Measurements from ENCODE around the gene FXYD1. TPM values are rescaled to one million over a fixed set of nuclear protein-coding genes. Genes with fewer than 3 reads are reported as not detected.

Gene FXYD1
- total RNA-seq, 1 experiment from 2014 or later, result not detected

DNA sequence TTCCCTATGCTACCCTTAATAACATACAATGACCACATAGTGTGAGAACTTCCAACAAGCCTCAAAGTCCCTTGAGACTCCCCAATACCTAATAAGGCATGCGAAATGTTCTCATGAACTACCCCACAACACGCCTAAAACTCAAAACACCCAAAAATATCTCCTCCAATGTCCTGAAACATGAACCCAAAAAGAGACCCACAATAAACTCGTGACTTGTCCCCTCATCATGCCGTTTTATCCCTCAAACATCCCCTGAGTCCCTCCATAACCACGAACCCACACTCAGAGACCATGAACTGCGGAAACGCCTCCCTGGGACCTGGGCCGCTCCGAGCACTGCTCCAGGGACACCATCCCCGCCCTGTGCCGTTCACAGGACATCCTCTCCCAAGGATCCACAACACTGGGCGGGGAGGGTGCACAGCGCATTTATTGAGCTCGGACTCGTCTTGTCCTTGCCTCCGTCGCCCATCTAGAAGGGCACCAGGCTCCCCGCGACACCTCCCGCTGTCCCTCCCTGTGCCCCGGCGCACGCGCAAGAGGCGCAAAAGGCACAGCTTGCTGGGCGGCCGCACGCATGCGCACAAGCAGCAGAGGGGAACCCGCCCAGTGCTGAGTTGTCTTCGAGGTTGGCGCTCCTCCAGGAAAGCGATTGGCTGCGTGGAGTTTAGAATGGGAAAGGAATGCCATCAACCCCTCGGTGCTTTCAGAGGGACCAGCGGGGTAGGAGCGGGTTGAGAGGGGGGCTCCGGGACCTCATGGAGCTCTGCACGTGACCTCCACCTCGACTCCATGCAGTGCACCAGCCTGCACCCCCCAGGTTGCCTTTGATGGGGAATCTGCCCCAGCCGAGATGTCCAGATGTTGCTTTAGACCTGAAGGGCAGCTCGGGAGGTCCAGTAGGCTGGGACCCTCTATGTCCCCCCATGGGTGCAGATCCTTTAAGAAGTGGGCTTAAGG is 14.2 kb upstream of the FXYD1 start:
- Histone ChIP-seq H3K27ac (ENCODE audit: low read length) (peak overlapping the region; percentile 93), H3K27me3 (ENCODE audit: control insufficient read depth, insufficient read depth, low read length) (no peaks in the 10 kb centered on the region), H3K4me1 (ENCODE audit: control insufficient read depth, insufficient read depth, low read length) (peaks cover 8% of the 10 kb centered on the region), H3K36me3 (ENCODE audit: control insufficient read depth, insufficient read depth, low read length) (no peaks in the 10 kb centered on the region), H3K9me3 (ENCODE audit: control insufficient read depth, insufficient read depth, low read depth, low read length) (no peaks in the 10 kb centered on the region), H3K4me3 (ENCODE audit: low read depth in 2 of 2, low read length in 2 of 2) (peak overlapping the region; percentile 57 to 70)
- intact Hi-C loops (cut with micrococcal nuclease; ENCODE audit: unreplicated experiment), result no loop called here
- ATAC-seq, result peak; percentile 97
- TF ChIP-seq POLR2AphosphoS5 (IDR thresholded peaks at IDR 0.05; ENCODE audit: low read depth, low read length), result peak; percentile 46; the same call in 1 of the 2 replicates
- TF ChIP-seq REST (IDR thresholded peaks at IDR 0.05; ENCODE audit: insufficient read depth in 1 of 2, low read depth in 2 of 2, low read length in 1 of 2), result no peak
- BruUV-seq (replicated peaks), result no TSS peak
- in situ Hi-C loops (cut with HindIII; ENCODE audit: low pct_unique_long_range_greater_than_20kb, low sequenced_read_pairs), result no loop called here
- ChIA-PET POLR2A (no interaction called here), CTCF (interaction anchor here (0.5 to 1.4 kb wide), 5 partner anchors 11 to 616 kb away, joined by 3 to 7 read pairs (median 3); partner anchors contain the start of genes FXYD7 and LGI4)
- no peak for DNase-seq (ENCODE audit: low read depth, low spot score)

GRCh38 chr19:35125270-35125717 is 13.3 kb upstream of the FXYD1 start:
- H3K36me3 ChIP-seq (ENCODE audit: control insufficient read depth, insufficient read depth, low read length), result no peaks in the 10 kb centered on the region
- POLR2A ChIA-PET, result no interaction called here
- H3K4me1 ChIP-seq (ENCODE audit: control insufficient read depth, insufficient read depth, low read length), result peaks cover 8% of the 10 kb centered on the region
- TF ChIP-seq SIN3A (IDR thresholded peaks at IDR 0.05; ENCODE audit: borderline replicate concordance, insufficient read depth, low read depth, low read length), result no peak
- intact Hi-C loops (cut with micrococcal nuclease; ENCODE audit: unreplicated experiment), result no loop called here
- no peak overlapping the region for H3K4me3 ChIP-seq (ENCODE audit: low read depth in 2 of 2, low read length in 2 of 2)
- CTCF ChIA-PET, result no interaction called here
- H3K27me3 ChIP-seq (ENCODE audit: control insufficient read depth, insufficient read depth, low read length), result no peaks in the 10 kb centered on the region
- ATAC-seq (no peak), DNase-seq (ENCODE audit: low read depth, low spot score) (no peak)
- peak overlapping the region; percentile 93; the same call in 1 of the 2 replicates for H3K27ac ChIP-seq (ENCODE audit: low read length)
- in situ Hi-C loops (cut with HindIII; ENCODE audit: low pct_unique_long_range_greater_than_20kb, low sequenced_read_pairs), result no loop called here
- no TSS peak for BruUV-seq (replicated peaks)
- no peaks in the 10 kb centered on the region for H3K9me3 ChIP-seq (ENCODE audit: control insufficient read depth, insufficient read depth, low read depth, low read length)

GRCh38 chr19:35125749-35126623 is 12.6 kb upstream of the FXYD1 start:
- intact Hi-C loops (cut with micrococcal nuclease; ENCODE audit: unreplicated experiment), result no loop called here
- in situ Hi-C loops (cut with HindIII; ENCODE audit: low pct_unique_long_range_greater_than_20kb, low sequenced_read_pairs), result no loop called here
- Histone ChIP-seq H3K9me3 (ENCODE audit: control insufficient read depth, insufficient read depth, low read depth, low read length) (no peaks in the 10 kb centered on the region), H3K27ac (ENCODE audit: low read length) (no peak overlapping the region), H3K4me1 (ENCODE audit: control insufficient read depth, insufficient read depth, low read length) (peaks cover 8% of the 10 kb centered on the region), H3K36me3 (ENCODE audit: control insufficient read depth, insufficient read depth, low read length) (no peaks in the 10 kb centered on the region), H3K27me3 (ENCODE audit: control insufficient read depth, insufficient read depth, low read length) (no peaks in the 10 kb centered on the region), H3K4me3 (ENCODE audit: low read depth in 2 of 2, low read length in 2 of 2) (no peak overlapping the region)
- TF ChIP-seq CTCF (IDR thresholded peaks at IDR 0.05), result no peak
- TF ChIP-seq SIN3A (IDR thresholded peaks at IDR 0.05; ENCODE audit: borderline replicate concordance, insufficient read depth, low read depth, low read length), result no peak
- TF ChIP-seq POLR2AphosphoS5 (IDR thresholded peaks at IDR 0.05; ENCODE audit: low read depth, low read length), result no peak
- TF ChIP-seq REST (IDR thresholded peaks at IDR 0.05; ENCODE audit: insufficient read depth in 1 of 2, low read depth in 2 of 2, low read length in 1 of 2), result no peak
- no peak for TF ChIP-seq TCF7L2 (IDR thresholded peaks at IDR 0.05; ENCODE audit: low read depth, low read length)
- POLR2A ChIA-PET, result no interaction called here
- no TSS peak for BruUV-seq (replicated peaks)
- ATAC-seq (no peak), DNase-seq (ENCODE audit: low read depth, low spot score) (no peak)
- CTCF ChIA-PET, result no interaction called here

Measured in Panc1 (cell line).